Activated naive CD8-positive, alpha-beta T cell (primary cell): Measurements from ENCODE around the gene GATAD1.

ENCODE experiments used
- H3K27ac Mint-ChIP-seq: one replicate; pipeline ENCODE4 v1.8.0; 2021; ENCODE audit warnings: mixed read lengths
- H3K27me3 Mint-ChIP-seq: one replicate; pipeline ENCODE4 v1.8.0; 2021; ENCODE audit warnings: mixed read lengths
- H3K36me3 Mint-ChIP-seq: one replicate; pipeline ENCODE4 v1.8.0; 2021; ENCODE audit warnings: mixed read lengths
- H3K4me1 Mint-ChIP-seq: one replicate; pipeline ENCODE4 v1.8.0; 2021; ENCODE audit warnings: low read depth, mixed read lengths
- H3K4me3 Mint-ChIP-seq: one replicate; pipeline ENCODE4 v1.8.0; 2021; ENCODE audit warnings: mild to moderate bottlenecking, mixed read lengths
- H3K9me3 Mint-ChIP-seq: one replicate; pipeline ENCODE4 v1.8.0; 2021; ENCODE audit warnings: low read depth, mixed read lengths

The GATAD1 gene

DNA sequence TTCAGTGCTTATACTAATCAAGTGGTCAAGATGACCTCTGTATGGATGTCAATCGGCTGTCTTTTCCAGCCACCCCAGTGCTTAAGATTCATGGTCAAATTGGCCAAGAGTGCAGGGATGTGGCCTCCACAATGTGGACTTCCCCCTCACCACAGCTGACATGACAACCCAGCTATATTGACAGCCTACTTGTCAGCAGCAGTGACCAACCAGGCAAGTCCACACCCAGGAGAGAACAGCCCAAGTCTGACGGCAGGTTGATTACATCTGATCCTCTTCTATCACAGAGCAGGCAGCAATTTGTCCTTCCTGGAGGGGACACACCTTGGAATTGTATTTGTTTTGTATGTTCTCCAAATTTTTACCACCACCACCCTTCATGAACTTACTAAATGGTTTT, 38.7 kb downstream of the GATAD1 start:
- no peaks in the 10 kb centered on the region for H3K9me3 Mint-ChIP-seq
- peaks cover 6% of the 10 kb centered on the region for H3K36me3 Mint-ChIP-seq
- H3K4me1 Mint-ChIP-seq = no peaks in the 10 kb centered on the region
- no peaks in the 10 kb centered on the region for H3K27me3 Mint-ChIP-seq
- no peak overlapping the region for H3K27ac Mint-ChIP-seq
- no peak overlapping the region for H3K4me3 Mint-ChIP-seq

DNA sequence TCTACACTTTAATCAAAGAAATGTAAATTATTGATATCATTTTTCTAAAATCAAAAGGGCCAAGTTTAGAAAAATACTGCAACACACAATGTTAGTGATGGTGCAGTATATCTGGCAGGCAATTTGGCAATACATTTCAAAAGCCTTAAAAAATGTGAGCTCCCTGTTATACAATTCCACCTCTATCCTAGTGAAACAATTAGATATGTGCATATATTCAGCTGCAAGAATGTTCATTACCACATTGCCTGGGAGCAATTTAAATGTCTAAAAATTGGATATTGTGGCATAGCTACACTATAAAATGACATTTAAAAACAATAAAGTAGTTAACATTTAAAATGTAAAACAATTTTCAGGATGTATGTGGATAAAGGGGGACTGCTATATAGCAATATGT, 40.5 kb downstream of the GATAD1 start:
- Mint-ChIP-seq H3K27ac (no peak overlapping the region), H3K4me3 (no peak overlapping the region), H3K27me3 (no peaks in the 10 kb centered on the region), H3K9me3 (no peaks in the 10 kb centered on the region), H3K36me3 (peaks cover 7% of the 10 kb centered on the region), H3K4me1 (no peaks in the 10 kb centered on the region)

DNA sequence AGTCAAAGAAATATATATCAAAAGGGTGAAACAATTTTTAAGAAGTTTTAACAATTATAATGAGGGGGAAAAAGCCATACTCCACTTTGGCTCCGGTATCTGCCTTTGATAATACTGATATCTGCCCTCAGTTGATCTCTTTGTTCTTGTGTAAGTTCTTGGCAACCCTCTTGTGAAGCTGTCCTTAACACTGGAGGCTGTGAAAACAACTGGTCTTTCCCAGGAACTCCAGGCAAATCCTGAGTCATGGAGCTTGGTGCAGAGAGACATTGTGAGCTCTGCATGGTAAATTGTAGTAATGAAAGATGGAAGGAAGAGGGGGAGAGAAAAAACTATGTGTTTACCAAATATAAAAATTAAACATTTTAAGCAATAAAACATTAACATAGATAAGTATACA, 42.4 kb downstream of the GATAD1 start:
- Mint-ChIP-seq H3K4me3 (no peak overlapping the region), H3K4me1 (no peaks in the 10 kb centered on the region), H3K27ac (no peak overlapping the region), H3K36me3 (peaks cover 7% of the 10 kb centered on the region), H3K27me3 (no peaks in the 10 kb centered on the region), H3K9me3 (no peaks in the 10 kb centered on the region)

DNA sequence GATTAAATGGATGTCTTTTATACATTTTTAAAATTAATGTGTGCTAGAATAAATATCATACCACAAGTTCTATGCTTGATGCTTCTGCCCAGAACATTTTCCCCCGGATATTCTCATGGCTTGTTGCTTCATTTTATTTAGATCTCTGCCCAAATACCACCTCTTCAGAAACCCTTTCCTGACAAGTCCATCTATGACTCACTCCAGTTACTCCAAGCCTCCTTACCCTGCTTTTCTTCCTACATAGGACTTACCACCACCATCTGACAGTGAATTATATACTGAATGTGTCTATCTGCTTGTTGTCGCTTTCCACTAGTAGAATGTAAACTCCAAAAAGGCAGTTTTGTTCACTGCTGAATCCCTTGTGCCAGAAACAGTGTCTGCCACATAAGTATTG, 49.6 kb downstream of the GATAD1 start:
- no peak overlapping the region for H3K27ac Mint-ChIP-seq
- no peaks in the 10 kb centered on the region for H3K9me3 Mint-ChIP-seq
- H3K36me3 Mint-ChIP-seq = peaks cover 9% of the 10 kb centered on the region
- H3K4me1 Mint-ChIP-seq = no peaks in the 10 kb centered on the region
- H3K4me3 Mint-ChIP-seq = no peak overlapping the region
- H3K27me3 Mint-ChIP-seq = no peaks in the 10 kb centered on the region

DNA sequence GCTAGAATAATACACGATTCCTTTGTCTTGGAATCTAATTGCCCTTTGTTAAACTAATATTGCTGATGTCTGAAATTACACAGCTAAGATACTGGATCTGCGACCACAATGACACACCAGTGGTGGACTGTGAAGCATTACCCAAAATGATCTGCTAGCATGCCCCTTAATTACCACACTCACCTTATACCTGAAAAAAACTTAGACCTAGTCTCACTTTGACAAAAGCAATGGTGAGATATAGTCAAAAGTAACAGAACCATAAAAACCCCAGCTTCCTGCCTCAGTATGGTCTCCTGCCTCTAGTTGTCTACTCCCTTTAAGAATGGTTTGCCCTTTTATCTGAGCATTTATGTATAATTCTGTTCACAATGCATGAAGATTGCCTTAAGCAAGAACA, 51.3 kb downstream of the GATAD1 start:
- Mint-ChIP-seq H3K4me1 (no peaks in the 10 kb centered on the region), H3K27ac (no peak overlapping the region), H3K36me3 (peaks cover 12% of the 10 kb centered on the region), H3K4me3 (no peak overlapping the region), H3K9me3 (no peaks in the 10 kb centered on the region), H3K27me3 (no peaks in the 10 kb centered on the region)

DNA sequence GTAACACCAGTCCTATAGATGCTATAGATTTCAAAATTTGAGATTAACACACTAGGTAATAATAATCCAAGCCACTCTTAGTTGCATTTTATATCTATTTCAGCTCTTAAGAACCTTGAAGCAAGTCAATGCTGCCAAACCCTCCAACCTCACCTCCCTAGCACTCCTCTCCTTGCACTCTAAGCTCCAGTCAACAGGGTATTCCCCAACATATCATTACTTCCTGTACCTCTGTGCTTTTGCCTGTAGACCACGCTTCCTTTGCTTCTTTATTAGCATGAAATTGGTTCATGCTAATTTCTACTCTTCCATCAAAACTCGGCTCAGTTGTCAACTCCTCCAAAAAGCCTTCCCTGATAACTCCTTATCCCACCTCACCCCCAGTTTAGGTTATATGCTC, 56.5 kb downstream of the GATAD1 start:
- Mint-ChIP-seq H3K9me3 (no peaks in the 10 kb centered on the region), H3K36me3 (peaks cover 12% of the 10 kb centered on the region), H3K4me3 (no peak overlapping the region), H3K27me3 (no peaks in the 10 kb centered on the region), H3K4me1 (no peaks in the 10 kb centered on the region), H3K27ac (no peak overlapping the region)

DNA sequence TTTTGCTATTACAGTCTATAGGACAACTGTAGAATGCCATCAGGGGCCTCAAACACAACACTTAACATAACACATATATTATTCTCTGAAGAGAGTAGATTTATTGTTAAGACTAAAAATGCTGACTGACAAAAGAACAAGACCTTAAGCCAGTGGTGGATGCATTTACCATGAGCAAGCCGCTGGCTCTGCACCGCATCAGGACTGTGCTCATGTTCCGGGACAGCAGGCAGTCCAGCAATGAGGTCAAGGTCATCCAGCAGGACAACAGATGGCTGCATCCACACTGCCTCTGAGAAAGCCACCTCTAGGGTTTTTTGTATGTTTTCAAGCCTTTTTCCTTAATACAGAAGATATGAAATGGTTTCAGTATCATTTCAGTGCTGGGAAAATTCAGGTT, 57.3 kb downstream of the GATAD1 start:
- Mint-ChIP-seq H3K4me1 (no peaks in the 10 kb centered on the region), H3K27me3 (no peaks in the 10 kb centered on the region), H3K4me3 (no peak overlapping the region), H3K27ac (no peak overlapping the region), H3K36me3 (peaks cover 12% of the 10 kb centered on the region), H3K9me3 (no peaks in the 10 kb centered on the region)

DNA sequence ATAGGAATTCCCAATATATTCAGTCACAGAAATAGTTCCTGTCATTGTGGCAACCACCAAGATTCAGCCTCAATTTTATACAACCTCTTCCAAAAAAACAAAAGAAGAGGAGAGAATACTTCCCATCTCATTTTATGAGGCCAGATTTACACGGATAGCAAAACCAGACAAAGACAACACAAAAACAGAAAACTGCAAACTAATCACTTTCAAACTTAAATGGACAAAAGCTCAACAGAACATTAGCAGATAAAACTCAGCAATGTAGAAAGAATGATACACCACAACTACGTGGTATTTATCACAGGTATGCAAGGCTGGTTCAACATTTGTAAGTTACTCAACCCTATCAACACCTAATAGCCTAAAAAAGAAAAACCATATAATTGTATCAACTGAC, 59.1 kb downstream of the GATAD1 start:
- H3K4me1 Mint-ChIP-seq = no peaks in the 10 kb centered on the region
- peaks cover 6% of the 10 kb centered on the region for H3K36me3 Mint-ChIP-seq
- H3K27ac Mint-ChIP-seq = no peak overlapping the region
- H3K9me3 Mint-ChIP-seq = no peaks in the 10 kb centered on the region
- no peaks in the 10 kb centered on the region for H3K27me3 Mint-ChIP-seq
- no peak overlapping the region for H3K4me3 Mint-ChIP-seq

DNA sequence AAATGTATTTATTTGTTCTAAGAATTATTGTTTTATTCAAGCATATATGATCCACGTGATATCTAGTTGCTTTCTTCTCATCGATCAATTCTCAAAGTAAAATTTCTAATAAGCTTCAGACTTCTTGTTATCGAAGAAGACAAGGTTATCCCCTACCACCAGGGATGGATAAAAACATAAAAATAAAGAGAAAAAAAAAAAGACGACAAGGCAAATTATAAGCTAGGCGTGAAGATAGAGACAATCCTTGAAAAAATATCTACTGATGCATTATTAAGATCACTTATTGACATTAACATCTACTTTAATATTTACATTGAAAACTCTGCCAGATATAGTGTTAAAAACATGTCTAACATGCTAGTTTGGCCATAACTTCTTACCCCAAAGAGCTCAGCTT, 61.7 kb downstream of the GATAD1 start:
- no peaks in the 10 kb centered on the region for H3K27me3 Mint-ChIP-seq
- H3K4me1 Mint-ChIP-seq = no peaks in the 10 kb centered on the region
- no peak overlapping the region for H3K27ac Mint-ChIP-seq
- no peaks in the 10 kb centered on the region for H3K9me3 Mint-ChIP-seq
- no peak overlapping the region for H3K4me3 Mint-ChIP-seq
- H3K36me3 Mint-ChIP-seq = peaks cover 4% of the 10 kb centered on the region
